Measurements from ENCODE around the gene PHOX2B.

PHOX2B gene

GRCh38 chr4:41748571-41749475, at the start of gene PHOX2B:
TSS of gene PHOX2B (minus strand) at chr4:41748725. CDS start at chr4:41748610, 115 bp downstream.
- no peak for DNase-seq

DNA sequence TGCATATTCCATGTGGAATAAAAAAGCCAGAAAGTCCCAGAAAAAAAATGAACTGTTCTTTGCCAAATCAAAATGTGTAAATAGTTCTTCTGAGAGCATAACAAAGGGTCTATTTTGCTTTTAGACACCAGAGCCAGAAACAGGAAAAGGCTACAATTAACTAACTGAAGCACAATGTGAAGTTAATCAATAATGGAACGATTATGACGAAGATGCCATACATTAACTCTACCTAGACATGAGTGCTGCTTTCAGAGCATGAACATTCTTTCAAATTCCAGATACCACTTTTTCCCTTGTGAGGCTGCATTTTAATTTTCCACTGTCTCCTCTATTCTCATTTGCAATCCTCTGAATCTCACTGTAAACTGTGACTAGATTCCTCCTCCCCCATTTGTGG, 48.7 kb upstream of the PHOX2B start:
- DNase-seq = no peak

DNA sequence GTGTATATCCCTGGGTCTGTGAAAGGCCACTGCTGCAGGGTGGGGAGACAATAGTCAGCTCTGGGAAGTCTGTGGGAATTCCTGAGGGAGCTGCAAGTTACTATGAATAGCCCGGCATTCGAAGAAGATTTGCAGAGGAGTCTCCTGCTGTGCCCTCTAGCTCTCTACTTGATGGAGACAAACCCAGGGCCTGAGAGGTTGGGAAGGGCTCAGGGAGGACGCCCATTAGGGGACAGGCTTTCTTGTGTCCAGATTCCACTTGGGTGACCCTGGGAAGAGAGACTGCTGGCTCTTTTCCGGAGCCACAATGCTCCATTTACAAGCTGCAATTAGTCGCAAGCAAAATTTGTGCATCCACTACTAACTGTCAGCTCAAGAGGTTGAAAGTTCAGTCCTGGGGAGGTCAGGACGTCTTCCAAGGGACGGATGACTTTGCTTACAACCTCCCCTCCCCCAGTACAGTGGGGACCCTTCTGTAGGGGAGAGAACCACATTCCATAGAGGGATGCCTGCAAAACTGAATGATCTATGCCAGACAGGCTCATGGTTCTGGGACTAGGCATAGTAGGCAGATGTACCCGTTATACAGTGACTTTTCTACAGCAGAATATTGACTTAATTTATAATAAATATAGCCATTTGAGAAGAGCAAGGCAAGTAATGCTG, 48.2 kb upstream of the PHOX2B start:
- no peak for DNase-seq

- no peak for DNase-seq
Observed at GRCh38 chr4:41795796-41796385, 47.4 kb upstream of the PHOX2B start.

GRCh38 chr4:41792166-41792565, 43.6 kb upstream of the PHOX2B start:
- DNase-seq = no peak

DNA sequence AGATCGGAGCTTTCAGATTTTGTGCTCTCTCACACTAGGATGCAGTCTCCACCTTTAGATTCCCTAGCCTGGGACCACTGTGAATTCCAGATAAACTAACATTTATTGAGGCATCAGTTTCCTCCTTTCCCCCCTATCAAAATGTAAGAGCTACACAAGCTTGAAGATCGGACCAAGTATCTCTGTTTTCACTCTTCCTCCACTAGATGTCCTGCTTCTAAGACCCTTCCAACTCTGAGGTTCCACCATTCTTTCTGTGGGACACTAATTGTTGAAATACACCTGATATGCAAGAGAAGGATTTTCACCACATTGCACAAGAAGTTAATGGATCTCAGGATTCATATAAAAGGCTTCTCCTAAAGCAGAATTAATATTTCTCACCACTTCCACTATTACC, 43.0 kb upstream of the PHOX2B start:
- no peak for DNase-seq

GRCh38 chr4:41787931-41788330, 39.4 kb upstream of the PHOX2B start:
- DNase-seq = no peak

- no peak for DNase-seq
Observed at GRCh38 chr4:41785665-41786064, 37.1 kb upstream of the PHOX2B start.

DNA sequence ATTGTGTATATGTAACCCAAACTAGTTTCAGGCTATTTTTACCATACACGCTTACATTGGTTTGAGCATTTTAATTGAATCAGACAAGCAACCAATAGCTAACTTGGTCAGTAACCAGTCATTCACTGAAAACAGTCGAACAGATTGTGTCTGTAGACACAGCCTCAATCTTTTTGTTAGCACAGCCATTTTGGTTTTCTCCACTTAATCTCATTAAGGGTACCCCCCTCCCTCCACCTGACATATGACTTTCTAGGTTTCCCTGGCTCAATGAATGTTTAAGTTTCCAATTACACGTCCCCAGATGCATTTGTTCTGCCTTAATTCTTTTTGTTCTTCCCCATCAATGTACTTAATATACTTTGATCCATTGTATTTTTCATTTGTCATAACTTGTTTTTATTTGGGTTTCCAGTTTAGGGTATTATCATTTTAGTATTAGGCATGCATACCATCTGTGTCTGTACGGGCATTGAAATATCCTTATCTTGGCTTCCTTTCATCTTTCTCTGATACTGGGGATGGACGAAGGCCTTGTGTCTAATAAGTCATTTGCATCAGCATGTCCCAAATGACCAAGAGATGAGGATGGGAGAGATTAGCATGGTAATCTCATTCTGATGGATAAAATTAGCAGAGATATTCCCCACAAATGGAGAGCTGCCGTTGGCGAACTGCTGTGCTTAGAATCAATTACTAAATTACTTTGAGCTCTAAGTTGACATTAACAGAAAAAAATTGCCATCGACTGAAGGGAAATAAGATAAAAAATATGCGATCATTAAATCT, 35.9 kb upstream of the PHOX2B start:
- no peak for DNase-seq

- no peak for DNase-seq
Observed at GRCh38 chr4:41776466-41776865, 27.9 kb upstream of the PHOX2B start.

- DNase-seq = no peak
Observed at GRCh38 chr4:41763729-41764128, 15.2 kb upstream of the PHOX2B start.

DNA sequence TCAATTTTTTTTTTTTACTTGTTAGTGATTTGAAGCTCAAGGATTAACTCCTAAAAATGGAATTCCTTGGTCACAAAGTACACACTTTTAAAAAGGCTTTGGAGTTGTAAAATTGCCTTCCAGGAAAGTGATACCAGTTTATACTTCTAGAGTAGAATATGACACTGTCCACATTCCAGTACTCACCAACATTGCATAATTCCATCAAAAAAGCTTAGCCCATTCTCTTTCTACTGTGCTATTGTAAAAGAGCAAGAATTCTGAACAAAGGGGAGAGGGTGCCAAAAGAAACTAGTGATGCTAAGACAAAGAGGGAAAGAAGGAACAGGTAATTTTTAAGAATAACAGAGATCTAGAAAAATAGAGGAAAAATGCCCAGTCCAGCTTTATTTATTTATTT, 10.4 kb upstream of the PHOX2B start:
- no peak for DNase-seq

DNA sequence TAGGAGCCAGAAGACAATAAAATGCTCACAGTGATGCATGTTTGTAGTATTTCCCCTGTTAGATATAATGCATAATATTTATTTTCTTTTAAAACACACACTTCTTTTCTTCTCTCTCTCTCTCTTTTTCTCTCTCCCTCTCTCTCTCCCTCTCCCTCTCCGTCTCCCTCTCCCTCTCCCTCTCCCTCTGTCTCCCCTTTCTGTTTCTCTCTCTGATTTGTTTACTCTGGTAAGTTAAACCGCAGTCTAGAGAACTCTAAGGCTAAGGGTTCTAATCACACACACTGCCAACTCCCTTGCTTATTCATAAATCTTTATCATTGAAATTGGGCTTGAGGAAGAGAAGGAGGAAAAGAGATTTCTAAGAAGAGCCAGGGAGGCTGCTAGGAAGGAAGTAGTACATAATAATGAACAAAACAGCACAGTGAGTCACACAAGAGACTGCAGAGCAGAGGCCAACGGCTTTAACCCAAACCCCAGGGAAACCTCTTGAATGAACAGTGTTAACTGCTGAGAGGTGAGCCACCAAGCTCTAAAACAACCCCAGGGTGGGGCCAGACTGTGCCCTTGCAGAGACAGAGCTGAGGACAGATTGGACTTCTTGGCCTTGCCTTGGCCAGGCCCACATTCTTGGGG, 9.1 kb upstream of the PHOX2B start:
- DNase-seq = no peak

GRCh38 chr4:41753942-41754341, 5.4 kb upstream of the PHOX2B start:
- DNase-seq = no peak

DNA sequence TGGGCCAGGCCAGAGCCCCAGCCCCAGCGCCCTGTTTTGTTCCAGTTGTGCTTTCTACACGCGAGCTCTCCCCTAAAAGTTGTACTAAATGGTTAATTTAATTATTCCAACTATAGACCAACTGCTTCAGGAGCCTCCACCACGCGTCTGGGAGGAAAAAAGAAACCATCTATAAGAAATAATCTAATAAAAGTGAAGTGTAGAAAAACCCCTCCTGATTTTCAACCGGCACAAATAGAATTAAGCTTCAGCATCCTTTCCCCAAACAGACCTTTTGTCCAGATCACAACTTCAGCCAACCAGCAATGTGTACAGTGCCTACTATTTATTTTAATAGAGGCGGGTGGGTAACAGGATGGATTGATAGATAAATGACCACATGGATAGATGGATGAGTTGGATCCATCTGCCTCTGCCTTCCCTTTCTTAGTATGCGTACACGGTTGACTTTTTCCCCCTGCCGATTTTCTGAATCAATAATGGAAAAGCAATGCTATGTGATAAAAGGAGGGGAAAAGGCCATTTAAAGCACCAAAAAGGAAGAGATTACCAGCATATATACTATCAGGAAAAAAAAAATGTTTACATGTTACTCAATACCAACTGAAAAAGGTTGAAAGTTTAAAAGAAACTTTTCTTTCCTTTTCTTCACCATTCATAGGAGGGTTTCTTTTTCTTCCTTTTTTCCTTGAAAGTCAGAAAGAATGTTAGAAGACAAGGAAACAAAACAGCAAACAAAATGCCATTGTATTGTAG, 3.7 kb upstream of the PHOX2B start:
- no peak for DNase-seq

DNA sequence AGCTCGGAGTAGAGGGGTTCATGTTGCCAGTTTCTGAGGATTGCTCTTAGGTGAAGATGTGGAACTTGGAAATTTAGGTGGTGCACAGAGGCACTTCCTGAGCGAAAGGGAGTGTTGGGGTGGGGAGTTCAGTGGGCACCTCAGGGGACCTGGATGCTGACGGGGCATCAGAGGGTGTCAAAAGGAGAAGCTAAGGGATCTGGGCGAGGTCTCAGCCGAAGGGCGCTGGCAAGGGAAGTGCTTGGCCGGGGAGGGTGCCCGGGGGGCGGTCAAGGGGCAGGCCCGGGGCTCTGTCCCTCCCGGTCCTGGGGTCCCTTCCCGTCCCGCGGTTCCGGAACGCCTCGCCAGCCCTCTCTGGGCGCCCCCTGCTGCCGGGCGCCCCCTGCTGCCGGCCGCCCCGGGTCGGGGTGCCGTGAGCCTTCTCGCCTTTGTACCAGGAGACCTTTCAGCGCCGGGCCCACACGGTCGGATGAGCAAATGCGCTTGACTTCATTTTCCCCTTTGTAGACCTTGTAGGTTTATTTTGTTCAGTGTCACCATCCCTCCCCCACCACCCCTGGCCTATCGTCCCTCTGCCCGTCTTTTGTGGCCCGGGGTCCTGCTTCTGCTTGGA, 3.0 kb upstream of the PHOX2B start:
- no peak for DNase-seq

- no peak for DNase-seq
Observed at GRCh38 chr4:41750626-41751448, 2.3 kb upstream of the PHOX2B start.

- no peak for DNase-seq
Observed at GRCh38 chr4:41750121-41750625, 1.6 kb upstream of the PHOX2B start.

GRCh38 chr4:41749631-41750039, 1.1 kb upstream of the PHOX2B start:
- no peak for DNase-seq

All from anterior cingulate cortex (tissue), 58 donors.